ENCODE measurements around the gene GARNL3. TPM values are rescaled to one million over a fixed set of nuclear protein-coding genes. Genes with fewer than 3 reads are reported as not detected.
A peak's percentile ranks its signal among the peaks of the same experiment; 100 is the strongest.

GARNL3 gene
- total RNA-seq, 1 experiment from 2014 or later, result 1.2 TPM

GRCh38 chr9:127222388-127223095 is 42.0 kb upstream of the GARNL3 start:
- no peak for DNase-seq
- H3K79me2 ChIP-seq (ENCODE audit: low read length), result no peaks in the 10 kb centered on the region
- H4K20me1 ChIP-seq (ENCODE audit: insufficient read depth, low read depth, low read length), result no peaks in the 10 kb centered on the region
- no peaks in the 10 kb centered on the region for H3K36me3 ChIP-seq (ENCODE audit: insufficient read depth, low read length)
- no peaks in the 10 kb centered on the region for H3K9me3 ChIP-seq (ENCODE audit: low read length)
- H3K27ac ChIP-seq (ENCODE audit: low read length), result no peak overlapping the region
- H3K9me2 ChIP-seq (replicated peaks; ENCODE audit: insufficient read depth, low read length), result no peaks in the 10 kb centered on the region
- H3K27me3 ChIP-seq (ENCODE audit: low read length), result no peaks in the 10 kb centered on the region
- no peak overlapping the region for H2AFZ ChIP-seq (ENCODE audit: low read length)
- no peak overlapping the region for H3K9ac ChIP-seq (ENCODE audit: low read length)
- H3K4me3 ChIP-seq (ENCODE audit: low read length), result no peak overlapping the region
- peaks cover 17% of the 10 kb centered on the region for H3K4me1 ChIP-seq (ENCODE audit: low read length)
- no peak overlapping the region for H3K4me2 ChIP-seq (ENCODE audit: low read depth, low read length, poor library complexity, severe bottlenecking)

GRCh38 chr9:127223266-127223665 is 41.3 kb upstream of the GARNL3 start:
- Histone ChIP-seq H3K4me1 (ENCODE audit: low read length) (peaks cover 17% of the 10 kb centered on the region), H2AFZ (ENCODE audit: low read length) (no peak overlapping the region), H3K9me3 (ENCODE audit: low read length) (no peaks in the 10 kb centered on the region), H3K27ac (ENCODE audit: low read length) (no peak overlapping the region), H3K4me3 (ENCODE audit: low read length) (no peak overlapping the region), H4K20me1 (ENCODE audit: insufficient read depth, low read depth, low read length) (no peaks in the 10 kb centered on the region), H3K9me2 (replicated peaks; ENCODE audit: insufficient read depth, low read length) (no peaks in the 10 kb centered on the region), H3K79me2 (ENCODE audit: low read length) (no peaks in the 10 kb centered on the region), H3K9ac (ENCODE audit: low read length) (no peak overlapping the region), H3K36me3 (ENCODE audit: insufficient read depth, low read length) (no peaks in the 10 kb centered on the region), H3K4me2 (ENCODE audit: low read depth, low read length, poor library complexity, severe bottlenecking) (no peak overlapping the region), H3K27me3 (ENCODE audit: low read length) (no peaks in the 10 kb centered on the region)
- DNase-seq, result no peak

GRCh38 chr9:127223810-127224177 is 40.8 kb upstream of the GARNL3 start:
- Histone ChIP-seq H3K9me3 (ENCODE audit: low read length) (no peaks in the 10 kb centered on the region), H3K27ac (ENCODE audit: low read length) (no peak overlapping the region), H3K9ac (ENCODE audit: low read length) (no peak overlapping the region), H3K79me2 (ENCODE audit: low read length) (no peaks in the 10 kb centered on the region), H3K4me1 (ENCODE audit: low read length) (peaks cover 17% of the 10 kb centered on the region), H3K4me2 (ENCODE audit: low read depth, low read length, poor library complexity, severe bottlenecking) (no peak overlapping the region), H4K20me1 (ENCODE audit: insufficient read depth, low read depth, low read length) (no peaks in the 10 kb centered on the region), H3K4me3 (ENCODE audit: low read length) (no peak overlapping the region), H3K9me2 (replicated peaks; ENCODE audit: insufficient read depth, low read length) (no peaks in the 10 kb centered on the region), H3K36me3 (ENCODE audit: insufficient read depth, low read length) (no peaks in the 10 kb centered on the region), H2AFZ (ENCODE audit: low read length) (no peak overlapping the region), H3K27me3 (ENCODE audit: low read length) (no peaks in the 10 kb centered on the region)
- DNase-seq, result no peak

GRCh38 chr9:127224178-127224882 is 40.2 kb upstream of the GARNL3 start:
- no peaks in the 10 kb centered on the region for H3K9me3 ChIP-seq (ENCODE audit: low read length)
- no peaks in the 10 kb centered on the region for H3K79me2 ChIP-seq (ENCODE audit: low read length)
- no peaks in the 10 kb centered on the region for H3K27me3 ChIP-seq (ENCODE audit: low read length)
- no peaks in the 10 kb centered on the region for H3K36me3 ChIP-seq (ENCODE audit: insufficient read depth, low read length)
- no peak overlapping the region for H3K27ac ChIP-seq (ENCODE audit: low read length)
- no peak overlapping the region for H3K4me3 ChIP-seq (ENCODE audit: low read length)
- H3K9me2 ChIP-seq (replicated peaks; ENCODE audit: insufficient read depth, low read length), result no peaks in the 10 kb centered on the region
- peak overlapping the region; percentile 27 for H3K4me2 ChIP-seq (ENCODE audit: low read depth, low read length, poor library complexity, severe bottlenecking)
- peak; percentile 60 for DNase-seq
- no peaks in the 10 kb centered on the region for H4K20me1 ChIP-seq (ENCODE audit: insufficient read depth, low read depth, low read length)
- H3K4me1 ChIP-seq (ENCODE audit: low read length), result peaks cover 17% of the 10 kb centered on the region
- H2AFZ ChIP-seq (ENCODE audit: low read length), result no peak overlapping the region
- H3K9ac ChIP-seq (ENCODE audit: low read length), result no peak overlapping the region

- peak overlapping the region; percentile 59 for H3K4me2 ChIP-seq (ENCODE audit: low read depth, low read length, poor library complexity, severe bottlenecking)
- peak overlapping the region; percentile 81; the same call in 1 of the 2 replicates for H2AFZ ChIP-seq (ENCODE audit: low read length)
- no peak overlapping the region for H3K27ac ChIP-seq (ENCODE audit: low read length)
- H3K36me3 ChIP-seq (ENCODE audit: insufficient read depth, low read length), result no peaks in the 10 kb centered on the region
- no peaks in the 10 kb centered on the region for H3K9me3 ChIP-seq (ENCODE audit: low read length)
- peak overlapping the region; percentile 57; the same call in 1 of the 2 replicates for H3K4me3 ChIP-seq (ENCODE audit: low read length)
- H4K20me1 ChIP-seq (ENCODE audit: insufficient read depth, low read depth, low read length), result no peaks in the 10 kb centered on the region
- no peaks in the 10 kb centered on the region for H3K9me2 ChIP-seq (replicated peaks; ENCODE audit: insufficient read depth, low read length)
- H3K79me2 ChIP-seq (ENCODE audit: low read length), result no peaks in the 10 kb centered on the region
- 0 out of 2 replicates have a peak overlapping the region, but pooled peaks have one; percentile 30 for H3K9ac ChIP-seq (ENCODE audit: low read length)
- DNase-seq, result peak; percentile 96
- H3K27me3 ChIP-seq (ENCODE audit: low read length), result no peaks in the 10 kb centered on the region
- peaks cover 17% of the 10 kb centered on the region for H3K4me1 ChIP-seq (ENCODE audit: low read length)
Measured at GRCh38 chr9:127224883-127225739, 39.5 kb upstream of the GARNL3 start.

GRCh38 chr9:127225801-127226625 is 38.6 kb upstream of the GARNL3 start:
- Histone ChIP-seq H3K4me2 (ENCODE audit: low read depth, low read length, poor library complexity, severe bottlenecking) (no peak overlapping the region), H4K20me1 (ENCODE audit: insufficient read depth, low read depth, low read length) (no peaks in the 10 kb centered on the region), H3K27ac (ENCODE audit: low read length) (no peak overlapping the region), H3K9ac (ENCODE audit: low read length) (no peak overlapping the region), H3K27me3 (ENCODE audit: low read length) (no peaks in the 10 kb centered on the region), H2AFZ (ENCODE audit: low read length) (no peak overlapping the region), H3K4me1 (ENCODE audit: low read length) (peaks cover 17% of the 10 kb centered on the region), H3K79me2 (ENCODE audit: low read length) (no peaks in the 10 kb centered on the region), H3K36me3 (ENCODE audit: insufficient read depth, low read length) (no peaks in the 10 kb centered on the region), H3K9me3 (ENCODE audit: low read length) (no peaks in the 10 kb centered on the region), H3K4me3 (ENCODE audit: low read length) (no peak overlapping the region), H3K9me2 (replicated peaks; ENCODE audit: insufficient read depth, low read length) (no peaks in the 10 kb centered on the region)
- no peak for DNase-seq

- no peaks in the 10 kb centered on the region for H3K36me3 ChIP-seq (ENCODE audit: insufficient read depth, low read length)
- H3K9ac ChIP-seq (ENCODE audit: low read length), result no peak overlapping the region
Measured at GRCh38 chr9:127229691-127230417, 34.7 kb upstream of the GARNL3 start.

More at GRCh38 chr9:127229691-127230417, 34.7 kb upstream of the GARNL3 start:
- Histone ChIP-seq H3K4me3 (ENCODE audit: low read length) (no peak overlapping the region), H3K9me2 (replicated peaks; ENCODE audit: insufficient read depth, low read length) (no peaks in the 10 kb centered on the region), H3K79me2 (ENCODE audit: low read length) (no peaks in the 10 kb centered on the region), H3K27ac (ENCODE audit: low read length) (no peak overlapping the region), H3K27me3 (ENCODE audit: low read length) (no peaks in the 10 kb centered on the region), H3K4me2 (ENCODE audit: low read depth, low read length, poor library complexity, severe bottlenecking) (no peak overlapping the region), H2AFZ (ENCODE audit: low read length) (no peak overlapping the region), H3K4me1 (ENCODE audit: low read length) (peaks cover 6% of the 10 kb centered on the region), H4K20me1 (ENCODE audit: insufficient read depth, low read depth, low read length) (no peaks in the 10 kb centered on the region), H3K9me3 (ENCODE audit: low read length) (no peaks in the 10 kb centered on the region)
- no peak for DNase-seq
